Gastrocnemius medialis (tissue), 4 donors: ENCODE measurements around the gene MSH3. TPM values are rescaled to one million over a fixed set of nuclear protein-coding genes. Genes with fewer than 3 reads are reported as not detected.

Experiments
- ATAC-seq, 2 donors: fragments of 150-250 bp; one replicate each; pipeline ENCODE4 v1.9.1; 2016
- DNase-seq, 2 donors: peaks; one replicate each; pipeline ENCODE4 v3.0.0-alpha.2; 2019
- H3K27ac ChIP-seq, 4 donors: fragments of 200-600 bp; sonication (generic); 1 replicate in 1 of 4; 2 replicates in 3 of 4; pipeline ENCODE4 v1.5.1; 2016 to 2018; ENCODE audit warnings: mild to moderate bottlenecking in 2 of 4, moderate library complexity in 1 of 4
- H3K27me3 ChIP-seq, 3 donors: fragments of 200-600 bp; sonication (generic) in 2 of 3; 1 replicate in 1 of 3; 2 replicates in 2 of 3; pipeline versions ENCODE4 v1.5.1 to v1.6.0; 2016 to 2019; ENCODE audit warnings: mild to moderate bottlenecking in 1 of 3, moderate library complexity in 1 of 3
- H3K36me3 ChIP-seq, 2 donors: fragments of 200-600 bp; sonication (generic) in 1 of 2; one replicate each; pipeline ENCODE4 v1.5.1; 2017 to 2018
- H3K4me1 ChIP-seq, 2 donors: fragments of 200-600 bp; sonication (generic) in 1 of 2; one replicate each; pipeline ENCODE4 v1.5.1; 2016 to 2017; ENCODE audit warnings: mild to moderate bottlenecking in 2 of 2
- H3K4me3 ChIP-seq, 4 donors: fragments of 200-600 bp; sonication (generic) in 3 of 4; 1 replicate in 1 of 4; 2 replicates in 3 of 4; pipeline ENCODE4 v1.5.1; 2016 to 2019; ENCODE audit warnings: mild to moderate bottlenecking in 2 of 4
- H3K9me3 ChIP-seq, 3 donors: fragments of 200-600 bp; sonication (generic) in 2 of 3; 1 replicate in 1 of 3; 2 replicates in 2 of 3; pipeline ENCODE4 v1.5.1; 2016 to 2019
- CTCF ChIP-seq, 5 experiments: fragments of 450-650 bp in 3 of 5; fragments of 200-600 bp in 2 of 5; sonication (generic) in 2 of 5; IDR thresholded peaks in 4 of 5; conservative IDR thresholded peaks in 1 of 5; 1 replicate in 4 of 5; 2 replicates in 1 of 5; pipeline ENCODE4 v1.5.1; 2016 to 2019; ENCODE audit warnings: antibody characterized with exemption in 5 of 5, mild to moderate bottlenecking in 3 of 5, moderate library complexity in 3 of 5
- POLR2A ChIP-seq, 2 donors: fragments of 450-650 bp; IDR thresholded peaks; one replicate each; pipeline ENCODE4 v1.6.1; 2017; ENCODE audit warnings: antibody characterized with exemption in 2 of 2, mild to moderate bottlenecking in 2 of 2, moderate library complexity in 2 of 2
- in situ Hi-C, 4 donors: fragments of 200-750 bp; cut with MboI; loops; one replicate each; pipeline versions ENCODE4 v1.15.0 to v1.8.0; 2017; ENCODE audit warnings: low sequenced_read_pairs in 4 of 4
- intact Hi-C: fragments of 100-400 bp; cut with DNase I; formaldehyde crosslinking; loops from one replicate; pipeline ENCODE4 v1.15.1; 2023; ENCODE audit warnings: low total_unique reads
- total RNA-seq, 4 donors: library from RNA; depleted of rRNA; stranded (reverse); fragments of >200 nt; gene quantifications; one replicate each; pipeline versions ENCODE4 v1.1.0 to v1.2.3, GENCODE V29; 2016

The MSH3 gene
- total RNA-seq, 4 donors from 2014 or later, result 5.8 to 10.4 (median 7.2) TPM

GRCh38 chr5:80852331-80853245 is 198.1 kb downstream of the MSH3 start:
- TF ChIP-seq POLR2A (IDR thresholded peaks at IDR 0.05) (no peak), CTCF (IDR thresholded peaks at IDR 0.05 in 4 of 5, conservative IDR thresholded peaks at IDR 0.05 in 1 of 5) (no peak)
- no peak for DNase-seq
- Histone ChIP-seq H3K4me3 (no peak overlapping the region), H3K27me3 (no peaks in the 10 kb centered on the region), H3K36me3 (peaks cover 0 to 22% of the 10 kb centered on the region in 2 donors), H3K4me1 (no peaks in the 10 kb centered on the region), H3K27ac (no peak overlapping the region), H3K9me3 (no peaks in the 10 kb centered on the region)
- intact Hi-C loops, result no loop called here
- ATAC-seq, result no peak
- in situ Hi-C loops, result no loop called here

GRCh38 chr5:80853413-80853812 is 199.0 kb downstream of the MSH3 start:
- in situ Hi-C loops, result no loop called here
- H3K36me3 ChIP-seq, result peaks cover 0 to 22% of the 10 kb centered on the region in 2 donors

GRCh38 chr5:80854583-80854982 is 200.1 kb downstream of the MSH3 start:
- no peaks in the 10 kb centered on the region for H3K27me3 ChIP-seq
- TF ChIP-seq CTCF (IDR thresholded peaks at IDR 0.05 in 4 of 5, conservative IDR thresholded peaks at IDR 0.05 in 1 of 5), result no peak
- TF ChIP-seq POLR2A (IDR thresholded peaks at IDR 0.05), result no peak
- no peaks in the 10 kb centered on the region for H3K4me1 ChIP-seq
- DNase-seq (no peak), ATAC-seq (no peak)
- no peak overlapping the region for H3K4me3 ChIP-seq
- in situ Hi-C loops (no loop called here), intact Hi-C loops (no loop called here)
- H3K9me3 ChIP-seq, result no peaks in the 10 kb centered on the region
- H3K27ac ChIP-seq, result no peak overlapping the region
- peaks cover 0 to 14% of the 10 kb centered on the region in 2 donors for H3K36me3 ChIP-seq

More at GRCh38 chr5:80853413-80853812, 199.0 kb downstream of the MSH3 start:
- Histone ChIP-seq H3K4me1 (no peaks in the 10 kb centered on the region), H3K27ac (no peak overlapping the region), H3K4me3 (no peak overlapping the region), H3K27me3 (no peaks in the 10 kb centered on the region), H3K9me3 (no peaks in the 10 kb centered on the region)
- ATAC-seq (no peak), DNase-seq (no peak)
- intact Hi-C loops, result no loop called here
- TF ChIP-seq CTCF (IDR thresholded peaks at IDR 0.05 in 4 of 5, conservative IDR thresholded peaks at IDR 0.05 in 1 of 5) (no peak), POLR2A (IDR thresholded peaks at IDR 0.05) (no peak)

GRCh38 chr5:80860924-80861613 is 206.6 kb downstream of the MSH3 start:
- Histone ChIP-seq H3K36me3 (peaks cover 0 to 7% of the 10 kb centered on the region in 2 donors), H3K27me3 (no peaks in the 10 kb centered on the region), H3K9me3 (no peaks in the 10 kb centered on the region), H3K4me3 (no peak overlapping the region), H3K4me1 (no peaks in the 10 kb centered on the region), H3K27ac (no peak overlapping the region)
- ATAC-seq (no peak), DNase-seq (no peak)
- in situ Hi-C loops, result no loop called here
- intact Hi-C loops, result no loop called here
- TF ChIP-seq CTCF (IDR thresholded peaks at IDR 0.05 in 4 of 5, conservative IDR thresholded peaks at IDR 0.05 in 1 of 5) (no peak), POLR2A (IDR thresholded peaks at IDR 0.05) (no peak)
